Smooth muscle cell of the pulmonary artery (primary cell): ENCODE measurements around the gene ZFYVE19. TPM values are rescaled to one million over a fixed set of nuclear protein-coding genes. Genes with fewer than 3 reads are reported as not detected.

Experiments used
- total RNA-seq: library from RNA; depleted of rRNA; stranded (reverse); fragments of >200 nt; gene quantifications from 2 replicates; pipeline ENCODE4 v1.2.3, GENCODE V29; 2014

ZFYVE19 gene, protein sequence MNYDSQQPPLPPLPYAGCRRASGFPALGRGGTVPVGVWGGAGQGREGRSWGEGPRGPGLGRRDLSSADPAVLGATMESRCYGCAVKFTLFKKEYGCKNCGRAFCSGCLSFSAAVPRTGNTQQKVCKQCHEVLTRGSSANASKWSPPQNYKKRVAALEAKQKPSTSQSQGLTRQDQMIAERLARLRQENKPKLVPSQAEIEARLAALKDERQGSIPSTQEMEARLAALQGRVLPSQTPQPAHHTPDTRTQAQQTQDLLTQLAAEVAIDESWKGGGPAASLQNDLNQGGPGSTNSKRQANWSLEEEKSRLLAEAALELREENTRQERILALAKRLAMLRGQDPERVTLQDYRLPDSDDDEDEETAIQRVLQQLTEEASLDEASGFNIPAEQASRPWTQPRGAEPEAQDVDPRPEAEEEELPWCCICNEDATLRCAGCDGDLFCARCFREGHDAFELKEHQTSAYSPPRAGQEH
- 17.8 and 18.7 TPM in 2 replicates for total RNA-seq

GRCh38 chr15:40807028-40807887 lies at the start of gene ZFYVE19, which contains the start of gene DNAJC17:
Gene ZFYVE19, plus strand, starts transcription at chr15:40807089. Its CDS starts 501 bp downstream, at chr15:40807590.
Gene DNAJC17, minus strand, starts transcription at chr15:40807473. Its CDS starts 27 bp downstream, at chr15:40807446.

GRCh38 chr15:40763801-40764628 lies 42.9 kb upstream of the ZFYVE19 start, which contains the start of gene GCHFR:
Gene GCHFR, plus strand, starts transcription at chr15:40764068. Its CDS starts 113 bp downstream, at chr15:40764181.

DNA sequence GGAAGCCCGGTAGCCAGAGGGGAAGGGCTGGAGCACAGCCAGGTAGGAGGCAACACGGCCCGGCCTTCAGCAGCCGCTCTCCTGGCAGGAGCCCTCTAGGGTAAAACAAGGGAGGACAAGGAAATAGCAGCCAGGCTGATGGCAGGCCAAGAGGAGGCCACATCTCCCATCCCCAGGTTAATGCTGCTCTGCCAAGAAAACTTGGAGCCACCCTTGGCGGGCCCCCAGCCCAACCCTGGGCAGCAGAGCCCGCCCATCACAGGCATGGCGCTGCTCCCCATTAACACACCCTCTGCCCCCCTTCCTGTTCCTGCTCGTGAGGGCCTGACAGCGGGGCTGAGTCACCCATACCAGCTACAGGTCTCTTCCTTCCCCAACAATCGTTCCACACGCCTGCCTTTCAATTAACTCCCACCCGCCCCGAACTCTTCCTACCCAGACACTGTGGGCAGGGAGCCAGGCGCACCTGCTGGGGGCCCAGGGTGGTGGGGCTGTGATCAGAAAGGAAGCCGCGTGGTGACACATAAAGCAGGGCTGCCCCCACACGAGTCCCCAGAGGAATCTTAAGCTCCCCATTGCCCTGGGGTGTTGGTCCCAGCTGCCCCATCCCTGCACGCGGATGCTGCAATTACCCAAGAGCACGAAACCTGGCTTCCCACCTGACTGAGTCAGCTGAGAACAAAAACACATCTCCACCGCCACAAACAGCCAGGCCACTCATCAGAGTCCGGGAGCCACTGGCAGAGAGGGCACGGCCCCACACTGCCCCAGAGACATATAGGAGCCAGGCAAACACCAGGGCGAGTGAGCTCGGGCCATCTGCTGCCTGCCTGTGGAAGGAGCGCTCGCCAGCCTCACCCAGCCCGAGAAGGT lies 37.4 kb upstream of the ZFYVE19 start, which contains the start of gene C15orf62:
Gene C15orf62, plus strand, starts transcription at position 707 of the 873 bp plus-strand sequence. CDS start 516 bp downstream, outside the sequence.

DNA sequence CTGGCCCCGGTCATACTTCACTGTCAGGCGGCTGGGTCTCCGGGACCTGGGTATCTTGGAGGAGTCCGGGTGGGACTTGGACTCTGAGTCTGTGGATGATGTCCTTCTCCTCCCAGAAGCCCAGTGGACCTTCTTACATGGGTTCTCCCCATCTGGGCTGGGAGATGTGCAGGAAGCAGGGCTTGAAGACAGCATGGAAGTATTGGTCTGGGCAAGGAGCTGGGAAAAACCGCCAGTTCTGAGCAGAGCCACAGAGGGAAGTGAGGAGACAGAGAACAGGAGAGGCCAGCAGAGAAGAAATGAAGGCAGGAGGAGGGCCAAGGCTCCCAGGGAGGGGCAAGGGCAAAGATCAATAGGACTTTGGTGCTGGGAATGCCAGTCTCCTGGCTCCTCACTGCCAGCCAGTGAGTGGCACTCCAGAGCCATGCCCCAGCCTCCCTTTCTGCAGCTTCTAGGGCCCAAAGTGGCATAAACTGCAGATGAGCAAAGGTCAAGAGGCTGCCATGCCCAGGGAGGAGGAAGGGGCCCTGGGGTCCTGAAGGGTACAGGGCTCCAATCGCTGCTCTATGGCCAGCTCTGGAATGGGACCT lies 21.7 kb downstream of the ZFYVE19 start, which contains the start of gene PPP1R14D:
Gene PPP1R14D, minus strand, starts transcription at position 262 of the 590 bp plus-strand sequence. Its CDS starts 67 bp downstream, at position 195.

GRCh38 chr15:40843885-40844695 lies 37.2 kb downstream of the ZFYVE19 start, which contains the start of gene SPINT1:
Gene SPINT1, plus strand, starts transcription at chr15:40844048. Its CDS starts 507 bp downstream, at chr15:40844555.

Other genes starting within 250 kb of the ZFYVE19 start
- 13.0 and 17.1 TPM in 2 replicates for gene CCDC32, start 242.0 kb upstream of the ZFYVE19 start, total RNA-seq
- 9.3 and 10.8 TPM in 2 replicates for gene RPUSD2, start 237.8 kb upstream of the ZFYVE19 start, total RNA-seq
- gene KNL1, start 212.8 kb upstream of the ZFYVE19 start, total RNA-seq, result 2.0 and 5.7 TPM in 2 replicates
- gene RAD51, start 111.9 kb upstream of the ZFYVE19 start, total RNA-seq, result 1.4 and 1.8 TPM in 2 replicates
- 21.3 and 24.7 TPM in 2 replicates for gene RMDN3, start 51.8 kb upstream of the ZFYVE19 start, total RNA-seq
- 0.85 and 1.5 TPM in 2 replicates for gene GCHFR, start 43.0 kb upstream of the ZFYVE19 start, total RNA-seq
- 0.07 TPM in 1 of 2 replicates, not detected in the other for gene C15orf62, start 37.1 kb upstream of the ZFYVE19 start, total RNA-seq
- gene DNAJC17, start 384 bp downstream of the ZFYVE19 start, total RNA-seq, result 12.1 and 12.6 TPM in 2 replicates
- not detected in 2 replicates for gene PPP1R14D, start 21.6 kb downstream of the ZFYVE19 start, total RNA-seq
- 0.33 and 0.36 TPM in 2 replicates for gene SPINT1, start 37.0 kb downstream of the ZFYVE19 start, total RNA-seq
- gene RHOV, start 67.1 kb downstream of the ZFYVE19 start, total RNA-seq, result 0.07 TPM in 1 of 2 replicates, not detected in the other
- gene VPS18, start 87.4 kb downstream of the ZFYVE19 start, total RNA-seq, result 41.6 and 49.0 TPM in 2 replicates
- 0.07 and 0.10 TPM in 2 replicates for gene DLL4, start 122.3 kb downstream of the ZFYVE19 start, total RNA-seq
- 6.4 and 19.6 TPM in 2 replicates for gene CHAC1, start 146.4 kb downstream of the ZFYVE19 start, total RNA-seq